Common myeloid progenitor, CD34-positive (primary cell): Measurements from ENCODE around the gene RTN4RL1.
A peak's percentile ranks its signal among the peaks of the same experiment; 100 is the strongest.

Source experiments
- CTCF ChIA-PET: fragments of 350-600 bp; sonication (Branson Sonifier 250); formaldehyde crosslinking; loops from one replicate; lab custom pipeline; 2021; ENCODE audit warnings: antibody characterized with exemption; lab: Charles Lee
- POLR2A ChIA-PET: fragments of 350-600 bp; sonication (Branson Sonifier 250); formaldehyde crosslinking; loops from one replicate; lab custom pipeline; 2021; ENCODE audit warnings: antibody characterized with exemption; lab: Charles Lee
- DNase-seq, 3 donors: peaks; one replicate each; pipeline versions ENCODE4 v3.0.0 to v3.0.0-alpha.2; 2013
- H3K27ac ChIP-seq, 2 experiments: 1 replicate in 1 of 2; 2 replicates in 1 of 2; pipeline ENCODE4 v1.7.0; 2013; ENCODE audit warnings: inconsistent platforms in 2 of 2, low read length in 2 of 2, mild to moderate bottlenecking in 2 of 2, low read depth in 1 of 2, moderate library complexity in 1 of 2; ENCODE audit not compliant: severe bottlenecking in 2 of 2, insufficient read depth in 1 of 2, poor library complexity in 1 of 2
- H3K27me3 ChIP-seq, 5 experiments: replicated peaks in 2 of 5; 1 replicate in 3 of 5; 2 replicates in 2 of 5; pipeline versions ENCODE4 v1.6.1 to v1.7.0; 2013; ENCODE audit warnings: low read length in 4 of 5, mild to moderate bottlenecking in 2 of 5, moderate library complexity in 2 of 5, inconsistent platforms in 1 of 5; ENCODE audit not compliant: insufficient read depth in 5 of 5, control insufficient read depth in 4 of 5
- H3K36me3 ChIP-seq, 4 experiments: 1 replicate in 2 of 4; 2 replicates in 2 of 4; pipeline versions ENCODE4 v1.6.1 to v1.7.0; 2013; ENCODE audit warnings: low read length in 3 of 4, control low read depth in 1 of 4, mild to moderate bottlenecking in 1 of 4; ENCODE audit not compliant: control insufficient read depth in 4 of 4, insufficient read depth in 4 of 4
- H3K4me1 ChIP-seq, 4 experiments: 1 replicate in 3 of 4; 2 replicates in 1 of 4; pipeline versions ENCODE4 v1.6.1 to v1.7.1; 2013; ENCODE audit warnings: low read length in 3 of 4, mild to moderate bottlenecking in 3 of 4, control low read depth in 1 of 4, inconsistent platforms in 1 of 4, moderate library complexity in 1 of 4; ENCODE audit not compliant: control insufficient read depth in 4 of 4, insufficient read depth in 4 of 4; ENCODE audit errors: control extremely low read depth in 1 of 4
- H3K4me3 ChIP-seq, 7 experiments: 1 replicate in 4 of 7; 2 replicates in 3 of 7; pipeline versions ENCODE4 v1.5.1 to v1.7.0; 2013; ENCODE audit warnings: mild to moderate bottlenecking in 7 of 7, low read length in 6 of 7, moderate library complexity in 6 of 7, inconsistent platforms in 2 of 7, low read depth in 2 of 7, control low read depth in 1 of 7; ENCODE audit not compliant: insufficient read depth in 4 of 7, control insufficient read depth in 1 of 7; ENCODE audit errors: extremely low read depth in 1 of 7
- H3K9me3 ChIP-seq, 5 experiments: 1 replicate in 4 of 5; 2 replicates in 1 of 5; pipeline versions ENCODE4 v1.6.1 to v1.7.1; 2013; ENCODE audit warnings: low read length in 4 of 5, mild to moderate bottlenecking in 2 of 5, inconsistent platforms in 1 of 5, low read depth in 1 of 5, moderate library complexity in 1 of 5; ENCODE audit not compliant: control insufficient read depth in 4 of 5, insufficient read depth in 2 of 5; ENCODE audit errors: control extremely low read depth in 1 of 5
- WGBS: methylation state at CpG from one replicate; pipeline ENCODE4 v1.1.5; 2013; ENCODE audit not compliant: insufficient coverage; 5-methylcytosine and 5-hydroxymethylcytosine counted together

Gene RTN4RL1

GRCh38 chr17:2059547-2060384, 34.6 kb upstream of the RTN4RL1 start:
- WGBS = 59% methylated on average over 13 of the region's 21 CpGs
- no peak for DNase-seq
- CTCF ChIA-PET = interaction anchor here (0.7 to 6.8 kb wide), 15 partner anchors 7 to 245 kb away, joined by 3 to 108 read pairs (median 7); no protein-coding TSS in a partner anchor
- Histone ChIP-seq H3K27me3 (peaks cover 0 to 38% (median 11%) of the 10 kb centered on the region in 5 experiments), H3K36me3 (peaks cover 0 to 25% (median 19%) of the 10 kb centered on the region in 4 experiments), H3K9me3 (no peaks in the 10 kb centered on the region), H3K4me1 (peaks cover 0 to 65% (median 61%) of the 10 kb centered on the region in 4 experiments), H3K27ac (peak overlapping the region in 1 of 2 experiments; percentile 59), H3K4me3 (peak overlapping the region in 5 of 7 experiments; percentile 32 to 73 (median 66))
- POLR2A ChIA-PET = no interaction called here

GRCh38 chr17:2058586-2059546, 33.7 kb upstream of the RTN4RL1 start:
- peak; percentile 82 to 93 (median 91) for DNase-seq
- Histone ChIP-seq H3K4me3 (peak overlapping the region; percentile 7 to 73 (median 53)), H3K36me3 (peaks cover 0 to 16% (median 11%) of the 10 kb centered on the region in 4 experiments), H3K27ac (peak overlapping the region in 1 of 2 experiments; percentile 59), H3K27me3 (peaks cover 0 to 47% (median 11%) of the 10 kb centered on the region in 5 experiments), H3K9me3 (no peaks in the 10 kb centered on the region), H3K4me1 (peaks cover 0 to 74% (median 70%) of the 10 kb centered on the region in 4 experiments)
- POLR2A ChIA-PET = interaction anchor here (0.7 to 1.3 kb wide), 4 partner anchors 35 to 186 kb away, joined by 3 to 4 read pairs (median 3); no protein-coding TSS in a partner anchor
- CTCF ChIA-PET = interaction anchor here (0.7 to 6.8 kb wide), 33 partner anchors 8 to 226 kb away, joined by 3 to 108 read pairs (median 5); no protein-coding TSS in a partner anchor
- WGBS = 0% methylated on average over 45 of the region's 78 CpGs

- peaks cover 0 to 10% (median 5%) of the 10 kb centered on the region in 4 experiments for H3K36me3 ChIP-seq
- ChIA-PET CTCF (interaction anchor here (0.7 to 6.8 kb wide), 36 partner anchors 9 to 226 kb away, joined by 3 to 108 read pairs (median 5); no protein-coding TSS in a partner anchor), POLR2A (interaction anchor here (0.7 to 1.3 kb wide), 4 partner anchors 35 to 187 kb away, joined by 3 to 4 read pairs (median 3); no protein-coding TSS in a partner anchor)
- no peak overlapping the region for H3K27ac ChIP-seq
- H3K27me3 ChIP-seq = peaks cover 0 to 56% (median 16%) of the 10 kb centered on the region in 5 experiments
- H3K4me3 ChIP-seq = peak overlapping the region in 4 of 7 experiments; percentile 8 to 68 (median 32)
- 19% methylated on average over 77 of the region's 98 CpGs for WGBS
- peak; percentile 38 to 68 (median 63) for DNase-seq
- H3K9me3 ChIP-seq = no peaks in the 10 kb centered on the region
- peaks cover 0 to 82% (median 78%) of the 10 kb centered on the region in 4 experiments for H3K4me1 ChIP-seq
Observed at GRCh38 chr17:2057760-2058585, 32.8 kb upstream of the RTN4RL1 start.

GRCh38 chr17:2057175-2057759, 32.1 kb upstream of the RTN4RL1 start:
- peak in 2 of 3 donors; percentile 26 to 41 for DNase-seq
- Histone ChIP-seq H3K4me3 (peak overlapping the region in 3 of 7 experiments; percentile 36 to 64 (median 53)), H3K9me3 (no peaks in the 10 kb centered on the region), H3K4me1 (peaks cover 0 to 82% (median 74%) of the 10 kb centered on the region in 4 experiments), H3K36me3 (peaks cover 0 to 10% (median 4%) of the 10 kb centered on the region in 4 experiments), H3K27ac (no peak overlapping the region), H3K27me3 (peaks cover 0 to 57% (median 16%) of the 10 kb centered on the region in 5 experiments)
- ChIA-PET POLR2A (no interaction called here), CTCF (interaction anchor here (0.7 to 6.8 kb wide), 23 partner anchors 9 to 225 kb away, joined by 3 to 108 read pairs (median 7); no protein-coding TSS in a partner anchor)
- WGBS = 5% methylated on average over 78 of the region's 81 CpGs

GRCh38 chr17:2056206-2057174, 31.4 kb upstream of the RTN4RL1 start:
- Histone ChIP-seq H3K27me3 (peaks cover 0 to 65% (median 21%) of the 10 kb centered on the region in 5 experiments), H3K4me1 (peaks cover 0 to 84% (median 77%) of the 10 kb centered on the region in 4 experiments), H3K36me3 (peaks cover 0 to 8% (median under 1%) of the 10 kb centered on the region in 4 experiments), H3K9me3 (no peaks in the 10 kb centered on the region), H3K27ac (no peak overlapping the region), H3K4me3 (peak overlapping the region; percentile 11 to 64 (median 34))
- ChIA-PET CTCF (interaction anchor here (0.6 to 6.8 kb wide), 20 partner anchors 8 to 206 kb away, joined by 3 to 108 read pairs (median 6); no protein-coding TSS in a partner anchor), POLR2A (no interaction called here)
- 2% methylated on average over 75 of the region's 85 CpGs for WGBS
- DNase-seq = peak in 2 of 3 donors; percentile 47 to 65
